ENCODE data around the gene SEBOX.
"Not testable (repeated sequence)": the region's sequence is repeated elsewhere in the genome, so short reads cannot be mapped to it uniquely, and the experiment has no call there.

The SEBOX gene

DNA sequence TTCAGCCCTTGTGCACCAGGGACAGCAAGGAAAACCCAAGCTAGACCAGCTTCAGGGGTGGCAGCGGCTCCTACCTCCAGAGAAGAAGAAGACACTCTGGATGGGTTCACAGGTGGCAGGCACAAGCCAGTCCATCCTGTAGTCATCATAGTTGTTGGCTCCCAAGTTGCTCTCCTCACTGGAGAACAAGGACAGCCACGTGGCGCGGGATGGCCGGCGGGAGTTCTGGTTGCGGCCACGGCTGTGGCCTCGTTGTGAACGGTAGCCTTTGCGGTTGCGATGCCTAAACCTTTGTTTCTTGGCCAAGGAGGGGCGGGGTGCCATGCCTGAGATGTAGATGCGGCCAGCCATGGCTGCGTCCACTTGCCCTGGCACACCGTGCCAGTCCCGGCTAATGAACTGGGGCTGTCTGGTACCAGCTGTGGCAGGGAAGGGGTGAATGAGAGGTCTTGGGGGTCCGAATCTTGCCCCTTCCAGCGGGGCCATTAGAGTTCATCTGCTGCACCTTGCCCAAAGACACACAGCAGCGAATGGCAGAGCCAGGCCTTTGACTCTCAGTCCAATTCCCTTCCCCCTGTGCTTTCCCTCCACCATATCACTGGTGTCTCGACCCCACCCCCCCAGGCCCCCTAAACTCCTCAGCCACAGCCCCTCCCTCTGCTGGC, 2.8 kb upstream of the SEBOX start:
- DNase-seq: no peak

DNA sequence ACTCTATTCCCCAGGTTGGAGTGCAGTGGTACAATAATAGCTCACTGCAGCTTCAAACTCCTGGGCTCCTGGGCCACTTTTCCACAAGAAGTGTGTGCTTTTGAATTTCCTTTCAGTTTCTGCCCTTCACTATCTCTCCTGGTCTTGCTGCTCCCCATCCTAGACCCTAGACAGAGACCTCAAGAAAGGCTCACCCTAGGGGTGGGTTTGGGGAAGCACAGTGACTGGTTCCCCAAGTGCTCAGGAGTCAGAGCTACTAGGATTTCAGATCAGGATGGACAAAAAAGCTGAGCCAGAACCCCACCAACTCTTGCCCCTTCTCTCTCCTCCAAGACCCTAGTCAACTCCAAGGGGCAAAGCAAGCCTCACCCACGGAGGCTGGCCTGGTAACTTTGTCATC, 1.6 kb upstream of the SEBOX start:
- DNase-seq: no peak

DNA sequence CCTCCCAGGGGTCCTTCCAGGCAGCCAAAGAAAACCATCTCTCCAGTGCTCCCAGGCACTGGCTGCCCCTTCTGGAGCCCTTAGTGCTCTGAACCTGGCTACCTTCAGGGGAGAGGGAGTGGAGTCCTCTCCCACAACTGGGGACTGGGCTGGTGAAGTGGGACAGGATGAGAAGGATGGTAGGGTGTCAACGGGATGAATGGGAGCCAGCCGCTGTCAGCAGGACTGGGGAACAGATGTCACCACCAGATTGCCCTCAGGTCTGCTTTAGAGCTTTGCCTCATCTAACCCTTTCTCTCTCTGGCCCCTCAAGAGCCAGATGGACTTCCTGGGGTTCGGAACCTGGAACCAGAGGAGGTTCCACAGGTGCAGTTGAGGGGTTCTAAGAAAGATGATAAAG, 488 bp upstream of the SEBOX start:
- DNase-seq: no peak

DNA sequence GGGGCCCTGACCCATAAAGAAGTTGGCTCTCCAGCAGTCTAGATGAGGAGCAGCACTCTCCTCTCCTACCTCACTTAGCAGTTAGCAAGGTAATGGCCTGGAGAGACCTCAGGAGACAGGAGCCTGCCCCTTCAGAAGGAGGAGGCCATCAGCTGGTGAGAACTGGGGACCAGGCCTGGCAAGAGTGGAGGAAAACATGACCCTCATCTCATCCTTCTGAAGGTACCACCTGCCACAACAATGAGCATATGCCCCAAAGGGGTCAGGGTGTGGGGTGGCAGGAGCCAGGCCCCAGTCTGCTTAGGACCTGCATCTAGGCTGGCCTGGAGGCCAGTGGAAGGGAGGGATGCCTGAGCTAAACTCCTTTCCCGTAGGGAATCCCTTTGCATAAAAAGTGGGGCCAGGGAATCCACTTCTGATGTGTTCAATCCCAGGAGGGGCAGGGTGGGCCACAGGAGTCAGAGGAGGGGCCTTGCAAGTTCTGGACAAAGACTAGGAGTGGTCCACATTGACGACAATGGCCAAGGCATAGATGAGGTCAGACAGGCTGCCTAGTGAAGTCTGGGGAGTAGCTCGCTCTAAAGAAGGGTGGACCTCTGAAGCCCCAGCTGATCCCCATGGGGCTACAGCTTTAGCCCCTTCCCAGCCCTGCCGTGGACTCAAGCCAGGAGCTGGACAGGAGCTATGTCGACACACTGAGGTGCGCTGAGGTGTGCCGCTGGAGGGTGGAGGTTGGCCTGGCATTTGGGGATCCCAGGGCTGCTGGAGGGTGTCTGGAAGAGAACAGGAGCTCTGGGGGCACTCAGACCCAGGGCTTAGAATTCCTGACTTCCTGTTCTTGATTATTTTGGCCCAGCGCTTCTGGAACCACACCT, 986 bp downstream of the SEBOX start:
- no peak for DNase-seq

DNA sequence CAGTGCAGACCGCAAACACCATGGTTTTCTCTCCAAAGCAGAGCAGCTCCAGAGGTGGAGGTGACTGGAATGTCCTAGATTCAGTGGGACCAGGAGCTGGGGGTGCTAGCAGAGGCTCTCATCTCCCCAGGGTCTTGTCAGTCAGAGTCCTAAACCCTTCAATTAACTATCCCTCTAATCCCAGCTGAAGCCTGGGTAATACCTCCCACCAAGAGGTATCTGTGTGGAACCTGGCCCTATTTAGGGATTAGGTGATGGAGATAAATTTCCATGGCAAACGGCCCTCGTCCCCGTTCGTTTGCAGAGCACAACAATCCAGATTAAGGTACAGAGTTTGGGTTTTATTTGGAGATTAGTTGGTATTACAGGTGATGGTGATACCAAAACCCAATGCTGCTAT, 1.8 kb downstream of the SEBOX start:
- DNase-seq: no peak

DNA sequence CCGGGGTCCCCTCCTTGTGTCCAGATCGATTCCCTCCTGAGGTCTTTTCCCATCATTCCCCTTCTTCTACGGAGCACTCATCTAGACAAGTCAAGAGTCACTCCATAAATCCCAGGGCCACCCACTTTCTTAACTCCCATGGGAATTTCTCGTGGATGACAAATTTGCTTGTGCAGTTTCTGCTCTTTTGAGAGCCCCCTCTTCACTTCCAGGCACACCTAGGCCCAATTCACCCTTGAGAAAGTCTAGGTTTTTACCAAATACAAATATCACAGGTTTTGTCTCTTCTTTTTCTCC, 7.2 kb downstream of the SEBOX start:
- DNase-seq: no peak

DNA sequence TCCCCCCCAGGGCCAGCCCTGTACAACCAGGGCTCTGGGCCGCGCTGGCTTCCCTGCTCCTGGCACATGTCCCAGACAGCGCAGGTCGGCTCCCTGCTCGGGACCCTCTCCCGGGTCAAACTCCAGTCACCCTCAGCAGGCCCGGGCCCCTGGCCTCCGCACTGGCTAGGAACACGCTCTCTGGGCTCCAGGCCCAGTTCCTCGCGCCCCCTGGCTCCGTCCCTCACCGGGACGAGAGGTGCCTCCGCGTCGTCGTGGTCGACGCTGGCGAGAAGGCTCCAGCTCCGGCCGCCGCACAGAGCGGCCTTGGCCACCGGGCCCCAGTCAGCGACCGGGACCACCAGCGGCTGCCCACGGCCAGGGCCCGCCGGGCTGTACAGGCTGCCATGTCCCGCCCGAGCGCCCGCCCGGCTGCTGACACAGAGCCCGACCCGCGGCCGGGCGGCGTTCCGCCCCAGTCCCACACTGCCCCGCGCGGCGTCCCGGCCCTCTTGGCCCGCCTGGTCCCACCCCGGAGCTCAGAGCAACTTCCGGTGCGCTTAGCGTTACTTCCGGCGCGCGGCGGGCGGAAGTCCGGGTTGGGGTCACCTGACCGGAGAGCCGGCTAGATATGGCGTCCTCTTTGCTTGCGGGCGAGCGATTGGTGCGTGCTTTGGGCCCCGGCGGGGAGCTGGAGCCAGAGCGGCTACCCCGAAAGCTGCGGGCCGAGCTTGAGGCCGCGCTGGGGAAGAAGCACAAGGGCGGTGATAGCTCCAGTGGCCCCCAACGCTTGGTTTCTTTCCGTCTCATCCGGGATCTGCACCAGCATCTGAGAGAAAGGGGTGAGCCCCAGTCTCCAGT, 7.7 kb downstream of the SEBOX start, which contains the start of gene POLDIP2:
POLDIP2 (minus strand) TSS at position 467 of the 840 bp plus-strand sequence; CDS start at position 388, 79 bp downstream.
- DNase-seq: peak; percentile 96

DNA sequence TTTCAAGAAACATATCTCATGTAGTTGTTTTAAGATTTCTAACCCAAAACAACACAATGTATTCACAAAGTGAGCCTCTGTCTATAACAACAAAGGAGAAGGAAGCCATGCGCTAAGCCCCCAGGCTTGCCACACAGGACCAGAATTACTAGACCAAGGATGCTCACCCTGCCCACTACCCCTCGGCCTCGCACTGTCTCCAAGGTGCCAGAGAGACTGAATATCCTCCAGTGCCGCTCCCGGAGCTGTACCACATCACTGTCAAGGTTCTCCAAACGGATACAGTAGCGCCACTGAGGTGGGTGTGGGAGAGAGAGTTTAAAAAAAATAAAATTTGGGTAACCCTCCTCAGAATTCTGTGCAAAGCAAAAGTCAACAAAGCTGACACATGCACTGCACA, 14.7 kb downstream of the SEBOX start:
- no peak for DNase-seq

DNA sequence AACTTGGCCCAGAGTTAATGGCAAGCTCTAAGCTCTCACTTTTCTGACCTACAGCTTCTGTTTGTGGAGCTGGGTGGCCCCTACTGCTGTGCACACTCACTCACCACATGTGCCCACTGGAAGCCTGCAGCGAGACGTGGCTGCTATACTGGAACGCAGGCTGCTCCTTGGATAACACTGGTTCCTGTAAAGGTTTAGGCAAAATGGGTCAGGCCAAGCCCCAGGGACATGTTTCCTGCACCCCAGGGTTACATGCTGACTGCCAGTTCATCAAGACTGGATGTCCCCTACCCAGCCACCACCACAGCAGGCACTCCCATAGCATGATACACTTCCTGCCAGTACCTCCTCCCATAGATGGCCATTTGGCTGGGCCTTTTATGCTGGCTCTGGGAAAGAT, 16.0 kb downstream of the SEBOX start:
- no peak for DNase-seq

DNA sequence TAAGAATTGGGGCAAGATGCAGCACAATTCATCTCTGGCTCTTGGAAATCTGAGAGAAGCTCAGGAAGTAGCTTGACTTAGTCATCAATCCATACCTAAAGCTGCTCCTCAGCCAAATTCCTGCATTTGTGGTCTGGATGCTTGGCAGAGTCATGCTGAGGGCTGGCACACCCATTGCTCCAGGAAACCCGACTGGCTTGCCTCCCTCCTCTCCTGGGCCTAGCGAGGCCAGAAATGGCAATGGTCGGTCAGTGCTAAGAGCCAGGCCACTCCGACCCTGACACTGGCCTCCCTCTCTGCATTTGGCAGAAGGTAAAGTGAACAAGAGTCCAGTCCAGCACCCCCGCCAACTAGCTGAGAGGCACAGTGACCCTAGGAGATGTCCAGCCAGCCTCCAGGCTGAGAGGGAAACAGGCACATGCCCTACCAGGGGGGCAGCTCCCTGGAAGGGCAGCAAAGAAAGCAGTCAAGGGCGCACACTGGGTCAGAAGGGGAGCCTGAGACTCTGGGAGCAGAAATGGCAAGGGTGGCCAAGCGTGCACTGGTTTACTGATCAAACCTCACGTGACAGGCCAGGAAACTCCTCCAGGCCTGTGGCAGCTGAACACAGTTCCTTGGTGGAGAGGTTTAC, 17.6 kb downstream of the SEBOX start:
- DNase-seq: no peak

DNA sequence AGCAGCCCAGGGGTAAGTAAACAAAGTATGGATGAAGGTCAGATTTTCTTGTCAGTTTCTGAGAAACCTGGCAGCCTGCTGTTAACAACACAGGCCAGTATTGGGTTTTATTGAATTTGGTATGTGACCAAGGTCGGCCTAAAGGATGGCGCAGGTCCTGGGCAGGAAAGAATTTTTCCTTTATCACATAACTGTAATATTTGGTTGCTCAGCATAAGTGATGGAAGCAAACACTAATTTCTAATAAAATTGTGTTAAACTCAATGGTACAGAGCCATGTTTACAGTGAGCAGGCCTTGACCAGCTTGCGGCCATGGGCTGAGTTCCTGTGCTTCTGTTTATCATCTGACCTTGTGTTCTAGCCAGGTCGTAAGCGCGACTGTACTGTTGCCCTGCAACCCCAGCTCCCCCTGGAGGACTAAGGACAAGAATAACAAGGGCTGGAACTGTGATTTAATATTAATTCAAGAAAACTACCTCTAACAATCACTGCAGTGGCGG, 18.2 kb downstream of the SEBOX start:
- DNase-seq: no peak

DNA sequence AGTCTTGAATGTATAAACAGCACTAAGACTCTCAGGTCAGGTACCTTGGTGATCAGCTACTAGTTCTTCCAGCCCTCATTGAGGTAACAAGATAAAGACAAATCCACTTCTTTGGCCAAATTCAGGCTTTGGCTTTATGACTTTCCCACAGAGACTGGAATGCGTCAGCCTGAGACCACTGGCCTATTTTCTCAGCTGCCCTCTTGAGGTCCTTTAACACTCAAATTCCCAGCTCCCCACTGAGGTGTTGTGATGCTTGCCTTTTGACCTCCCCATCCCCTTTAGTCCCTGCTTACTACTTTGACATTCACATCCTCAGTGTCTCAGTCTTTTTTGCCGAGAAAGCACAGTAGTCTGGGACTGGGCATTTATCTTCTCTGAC, 18.8 kb downstream of the SEBOX start:
- DNase-seq: no peak

DNA sequence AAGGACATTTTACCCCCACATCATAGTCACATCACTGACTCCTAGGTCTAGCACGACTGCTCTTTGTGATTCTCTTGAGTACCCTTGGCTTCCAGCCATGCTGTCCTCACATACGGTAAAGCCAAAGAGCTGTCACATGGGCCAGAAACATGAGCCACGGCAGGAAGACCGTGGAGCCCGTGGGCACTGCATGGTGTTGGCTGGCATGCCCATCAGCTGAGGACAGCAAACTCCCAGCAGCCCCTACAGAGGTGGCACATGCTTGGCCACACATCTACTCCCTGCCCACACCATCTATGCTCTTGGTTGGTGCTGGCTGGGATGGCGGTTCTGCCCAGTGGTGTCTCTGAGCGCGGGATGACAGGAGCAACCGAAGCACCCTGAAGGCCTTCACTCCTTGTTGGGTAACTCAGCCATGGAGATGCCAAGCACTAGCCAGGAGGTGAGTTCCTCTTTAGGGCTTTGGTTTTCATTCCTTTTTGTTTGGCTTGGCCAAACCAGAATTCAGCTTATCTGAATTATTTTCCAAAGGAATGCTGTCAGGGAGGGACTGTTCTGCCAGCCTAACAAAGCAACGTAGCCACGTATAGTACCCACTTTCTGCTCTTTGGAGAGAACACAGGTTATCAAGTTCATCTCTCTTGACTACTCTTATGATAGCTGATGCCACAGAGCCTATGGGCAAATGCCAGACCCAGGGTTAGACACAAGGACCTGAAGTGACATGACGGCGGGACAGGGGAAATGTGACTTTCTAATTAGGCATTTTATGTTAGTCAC, 19.4 kb downstream of the SEBOX start:
- DNase-seq: peak; percentile 12

DNA sequence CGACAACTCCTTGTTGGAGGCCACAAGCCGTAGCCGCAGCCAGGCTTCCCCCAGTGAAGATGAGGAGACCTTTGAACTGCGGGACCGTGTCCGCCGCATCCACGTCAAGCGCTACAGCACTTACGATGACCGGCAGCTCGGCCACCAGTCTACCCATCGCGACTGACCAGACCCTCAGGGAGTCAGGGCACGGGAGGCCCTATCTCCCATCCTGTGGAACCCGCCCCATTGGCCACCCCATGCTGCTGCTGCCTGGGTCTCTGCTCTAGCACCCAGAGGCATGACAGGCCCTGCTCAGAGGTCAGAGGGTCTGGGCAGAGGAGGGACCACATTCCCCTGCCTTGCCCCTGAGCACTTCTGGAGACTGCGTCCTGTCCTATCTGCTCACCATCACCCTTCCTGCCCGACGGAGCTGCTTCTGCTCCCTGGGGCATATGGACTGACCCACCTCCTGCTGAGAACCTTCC, 20.5 kb downstream of the SEBOX start:
- no peak for DNase-seq

DNA sequence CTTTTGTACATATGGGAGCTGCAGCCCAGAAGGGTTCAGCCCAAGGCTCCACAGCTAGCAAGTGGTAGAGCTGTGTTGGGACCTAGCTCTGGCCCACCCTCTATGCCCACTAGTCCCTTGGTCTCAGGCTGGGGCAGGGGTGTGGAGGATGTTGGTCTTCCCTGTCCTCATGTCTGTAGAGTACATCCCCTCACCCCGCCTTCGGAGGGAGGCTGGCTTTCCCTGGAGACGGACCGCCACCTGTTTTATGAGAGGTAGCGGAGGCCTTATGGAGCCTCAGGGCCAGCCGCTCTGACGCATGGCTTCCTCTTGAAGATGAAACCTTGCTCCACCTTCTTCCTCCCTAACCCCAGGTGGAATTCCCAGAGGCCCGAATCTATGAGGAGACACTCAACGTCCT, 21.0 kb downstream of the SEBOX start:
- DNase-seq: no peak

DNA sequence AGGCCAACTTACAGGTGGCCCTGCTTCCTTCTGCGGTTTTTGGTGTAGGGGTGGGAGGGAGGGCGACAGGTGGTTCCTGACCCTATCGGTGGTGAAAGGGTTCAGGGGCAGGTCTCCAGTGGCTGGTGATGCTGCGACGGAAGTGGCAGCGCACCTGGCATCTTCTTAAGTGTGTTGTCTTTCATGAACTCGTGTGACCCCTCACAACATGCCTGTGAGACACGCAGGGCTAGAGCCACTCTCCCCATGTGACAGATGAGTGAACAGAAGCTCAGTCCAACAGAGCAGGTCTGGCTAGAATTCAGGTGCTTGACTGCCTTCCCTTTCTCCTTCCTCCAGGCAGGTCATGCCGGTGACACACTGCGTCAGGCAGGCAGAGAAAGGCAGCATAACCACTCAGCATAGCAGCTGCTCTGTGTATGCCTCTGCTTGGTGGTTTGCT, 21.5 kb downstream of the SEBOX start:
- DNase-seq: no peak

DNA sequence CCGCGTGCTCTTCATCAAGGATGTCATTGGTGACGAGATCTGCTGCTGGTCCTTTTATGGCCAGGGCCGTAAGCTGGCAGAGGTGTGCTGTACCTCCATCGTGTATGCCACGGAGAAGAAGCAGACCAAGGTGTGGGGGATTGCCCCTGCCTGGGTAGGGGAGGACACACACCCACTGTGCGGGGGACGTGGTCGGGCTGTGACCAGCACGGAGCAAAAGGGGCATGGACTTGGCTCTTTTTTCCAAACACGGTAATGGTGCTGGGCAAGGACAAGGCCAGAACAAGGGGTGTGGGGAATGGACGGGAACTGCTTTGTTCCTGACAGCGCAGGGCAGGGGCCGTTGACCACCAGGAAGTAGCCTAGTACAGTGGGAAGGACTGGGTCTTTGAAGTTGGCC, 22.7 kb downstream of the SEBOX start:
- DNase-seq: no peak

DNA sequence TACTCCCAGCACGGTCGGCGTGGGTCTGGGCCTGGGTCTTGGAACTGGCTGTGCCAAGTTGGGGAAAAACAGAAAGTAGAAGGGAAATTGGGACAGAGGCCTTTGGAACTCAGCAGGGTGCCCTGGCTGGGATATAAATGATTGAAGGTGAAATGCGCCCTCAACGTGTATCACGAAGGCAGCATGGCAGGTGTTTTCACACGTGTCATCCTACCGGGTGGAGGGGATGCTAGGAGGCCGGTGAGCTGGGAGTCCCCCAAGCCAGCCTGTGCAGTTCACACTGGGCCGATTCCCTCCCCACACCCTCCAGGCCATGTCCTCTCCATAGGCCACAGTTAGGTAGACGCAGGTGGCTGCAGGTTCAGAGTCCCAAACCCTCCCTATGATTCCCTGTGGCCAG, 23.5 kb downstream of the SEBOX start:
- DNase-seq: no peak

DNA sequence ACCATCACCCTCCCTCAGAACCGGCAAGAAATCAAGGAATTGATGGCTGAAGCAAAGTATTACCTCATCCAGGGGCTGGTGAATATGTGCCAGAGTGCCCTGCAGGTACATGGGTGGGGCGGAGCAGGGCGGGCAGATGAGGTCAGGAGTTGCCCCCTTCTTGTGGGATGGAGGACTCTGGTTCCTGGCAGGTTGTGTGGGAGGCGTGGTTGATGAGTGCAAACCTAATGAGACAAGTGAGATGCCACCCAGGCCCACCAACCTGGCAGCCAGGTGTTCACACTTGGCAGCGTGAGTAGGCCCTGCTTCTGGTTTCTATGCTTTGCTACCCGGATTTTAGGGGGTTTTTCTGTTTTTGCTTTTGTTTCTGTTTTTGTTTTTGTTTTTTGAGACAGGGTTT, 24.6 kb downstream of the SEBOX start:
- no peak for DNase-seq

DNA sequence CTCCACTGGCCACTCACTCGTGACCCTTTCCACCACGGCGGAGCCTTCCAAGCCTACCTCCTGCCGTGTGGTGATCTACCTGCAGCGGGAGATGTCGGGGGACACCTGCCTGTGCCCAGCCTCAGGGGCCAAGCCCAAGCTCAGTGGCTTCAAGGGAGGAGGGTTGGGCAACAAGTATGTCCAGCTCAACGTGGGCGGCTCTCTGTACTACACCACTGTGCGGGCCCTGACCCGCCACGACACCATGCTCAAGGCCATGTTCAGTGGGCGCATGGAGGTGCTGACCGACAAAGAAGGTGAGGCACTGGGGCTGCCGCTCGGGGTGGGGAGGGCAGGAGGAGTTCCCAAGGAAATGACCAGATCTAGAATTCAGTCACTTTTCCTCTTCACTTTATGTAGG, 25.6 kb downstream of the SEBOX start:
- DNase-seq: no peak

DNA sequence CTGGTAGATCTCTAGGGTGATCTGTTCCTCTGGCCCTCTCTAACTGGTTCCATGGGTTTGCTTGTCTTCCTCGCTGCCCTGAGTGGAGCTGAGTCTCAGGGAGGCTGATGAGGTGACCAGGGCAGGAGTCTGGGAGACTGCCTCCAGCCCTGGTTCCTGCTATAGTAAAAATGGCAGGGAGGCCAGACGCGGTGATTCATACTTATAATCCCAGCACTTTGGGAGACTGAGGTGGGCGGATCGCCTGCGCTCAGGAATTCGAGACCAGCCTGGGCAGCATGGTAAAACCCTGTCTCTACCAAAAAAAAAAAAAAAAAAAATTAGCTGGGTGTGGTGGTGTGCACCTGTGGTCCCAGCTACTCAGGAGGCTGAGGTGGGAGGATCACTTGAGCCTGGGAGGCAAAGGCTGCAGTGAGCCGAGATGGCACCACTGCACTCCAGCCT, 26.2 kb downstream of the SEBOX start:
- not testable (repeated sequence) for DNase-seq
